ENCODE data around the gene DDX47.

DNA sequence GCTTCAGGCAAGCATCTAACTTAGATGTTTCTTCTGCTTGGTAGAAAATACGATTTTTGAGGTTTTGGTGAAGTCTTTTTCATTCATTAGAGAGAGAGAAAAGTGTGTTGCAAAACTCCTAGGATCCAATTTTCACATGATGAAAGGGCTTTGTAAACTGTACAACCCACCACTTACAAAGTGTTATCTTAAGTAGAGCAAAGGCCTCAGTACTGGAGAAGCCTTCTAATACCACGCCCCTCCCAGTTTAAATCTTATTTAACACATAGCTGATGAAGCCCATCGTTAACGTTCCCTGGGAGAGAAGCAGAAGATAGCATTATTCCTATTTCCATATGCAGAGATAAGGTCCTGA lies 26.8 kb upstream of the DDX47 start:
- TF ChIP-seq EZH2phosphoT487 (conservative IDR thresholded peaks at IDR 0.05; ENCODE audit: low read length) = no peak
- TF ChIP-seq, protein P1, sequence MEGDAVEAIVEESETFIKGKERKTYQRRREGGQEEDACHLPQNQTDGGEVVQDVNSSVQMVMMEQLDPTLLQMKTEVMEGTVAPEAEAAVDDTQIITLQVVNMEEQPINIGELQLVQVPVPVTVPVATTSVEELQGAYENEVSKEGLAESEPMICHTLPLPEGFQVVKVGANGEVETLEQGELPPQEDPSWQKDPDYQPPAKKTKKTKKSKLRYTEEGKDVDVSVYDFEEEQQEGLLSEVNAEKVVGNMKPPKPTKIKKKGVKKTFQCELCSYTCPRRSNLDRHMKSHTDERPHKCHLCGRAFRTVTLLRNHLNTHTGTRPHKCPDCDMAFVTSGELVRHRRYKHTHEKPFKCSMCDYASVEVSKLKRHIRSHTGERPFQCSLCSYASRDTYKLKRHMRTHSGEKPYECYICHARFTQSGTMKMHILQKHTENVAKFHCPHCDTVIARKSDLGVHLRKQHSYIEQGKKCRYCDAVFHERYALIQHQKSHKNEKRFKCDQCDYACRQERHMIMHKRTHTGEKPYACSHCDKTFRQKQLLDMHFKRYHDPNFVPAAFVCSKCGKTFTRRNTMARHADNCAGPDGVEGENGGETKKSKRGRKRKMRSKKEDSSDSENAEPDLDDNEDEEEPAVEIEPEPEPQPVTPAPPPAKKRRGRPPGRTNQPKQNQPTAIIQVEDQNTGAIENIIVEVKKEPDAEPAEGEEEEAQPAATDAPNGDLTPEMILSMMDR (IDR thresholded peaks at IDR 0.05; ENCODE audit: insufficient read depth, low read length, poor library complexity, severe bottlenecking) = no peak

Measured in SU-DHL-6 (cell line).